ENCODE results near the gene ATP8A1.
"Not testable (repeated sequence)": the region's sequence is repeated elsewhere in the genome, so short reads cannot be mapped to it uniquely, and the experiment has no call there.

Gene ATP8A1

GRCh38 chr4:42404001-42404400, 252.9 kb downstream of the ATP8A1 start:
- no peak for DNase-seq (ENCODE audit: low read depth)

- no peak for DNase-seq (ENCODE audit: low read depth)
These were observed 255.7 kb downstream of the ATP8A1 start for GRCh38 chr4:42401171-42401570.

DNA sequence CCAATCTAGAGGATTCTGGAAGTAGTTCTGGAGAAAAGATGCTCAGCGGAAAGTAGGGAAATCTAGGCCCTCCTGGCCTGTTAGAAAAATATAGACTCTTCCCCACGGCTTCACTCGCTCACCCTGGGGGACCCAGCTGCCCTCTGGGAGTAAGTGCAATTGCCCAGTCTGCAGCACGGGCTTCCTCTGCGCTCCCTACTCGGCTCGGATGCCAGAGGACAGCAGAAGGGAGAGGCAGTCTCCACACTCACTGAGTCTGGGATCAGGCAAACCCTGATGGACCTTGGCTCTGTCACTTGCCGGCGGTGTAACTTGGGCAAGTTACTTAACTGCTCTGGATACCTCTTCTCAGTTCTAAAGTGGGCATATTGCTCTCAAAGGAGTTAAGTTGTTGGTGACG, 257.5 kb downstream of the ATP8A1 start:
- no peak for DNase-seq (ENCODE audit: low read depth)

- no peak for DNase-seq (ENCODE audit: low read depth)
These were observed 258.0 kb downstream of the ATP8A1 start for GRCh38 chr4:42398871-42399331.

DNA sequence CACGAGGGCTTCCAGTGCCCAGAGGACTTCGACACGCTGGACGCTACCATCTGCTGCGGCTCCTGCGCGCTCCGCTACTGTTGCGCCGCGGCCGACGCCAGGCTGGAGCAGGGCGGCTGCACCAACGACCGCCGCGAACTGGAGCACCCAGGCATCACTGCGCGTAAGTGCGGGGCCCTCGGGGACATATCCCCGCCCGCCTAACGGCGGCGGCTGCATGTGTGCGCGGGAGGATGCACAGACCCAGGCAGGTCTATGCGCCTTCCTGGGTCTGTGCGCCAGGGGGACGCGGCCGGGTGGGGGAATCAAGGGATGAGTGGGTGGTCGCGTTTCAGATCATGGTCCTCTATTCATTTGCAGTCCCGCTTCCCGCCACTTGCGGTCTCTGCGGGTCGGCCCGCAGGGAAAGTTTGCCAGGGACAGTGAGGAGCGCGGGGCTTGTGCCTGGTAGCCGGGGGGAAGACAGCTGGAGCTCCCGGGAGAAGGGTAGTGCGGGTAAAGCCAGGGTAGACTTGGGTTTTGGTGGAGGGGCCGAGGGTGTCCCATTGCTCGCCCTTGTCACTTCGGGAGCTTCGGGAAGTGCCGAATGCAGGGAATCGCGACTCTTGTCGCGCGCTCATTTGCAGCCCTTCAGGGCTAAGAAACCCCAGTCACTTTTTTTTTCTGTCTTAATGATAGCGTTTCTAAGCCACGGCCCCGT, 258.6 kb downstream of the ATP8A1 start:
- no peak for DNase-seq (ENCODE audit: low read depth)

DNA sequence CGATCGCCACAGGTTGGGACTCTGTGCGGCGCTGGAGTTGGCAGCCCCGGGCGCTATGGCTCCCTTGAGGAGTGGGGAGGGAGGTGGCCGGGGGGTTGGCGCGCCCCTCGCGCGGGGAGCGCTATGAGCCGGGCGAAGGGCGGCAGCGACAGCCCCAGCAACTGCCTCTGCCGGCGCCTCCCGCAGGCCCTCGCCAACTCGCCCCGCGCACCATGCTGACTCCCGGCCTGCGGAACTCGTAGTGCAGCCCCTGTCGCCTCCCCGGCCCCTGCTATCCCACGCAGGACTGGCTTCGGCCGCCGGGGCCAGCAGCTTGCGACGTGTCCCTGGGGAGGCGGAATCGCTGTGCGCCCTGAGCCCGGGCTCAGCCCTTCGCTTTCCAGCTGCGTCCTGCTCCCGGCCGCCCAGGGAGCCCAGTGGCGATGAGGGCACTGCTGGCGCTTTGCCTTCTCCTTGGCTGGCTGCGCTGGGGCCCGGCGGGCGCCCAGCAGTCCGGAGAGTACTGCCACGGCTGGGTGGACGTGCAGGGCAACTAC, 259.2 kb downstream of the ATP8A1 start:
- DNase-seq (ENCODE audit: low read depth), result no peak

- no peak for DNase-seq (ENCODE audit: low read depth)
These were observed 259.9 kb downstream of the ATP8A1 start, which contains the start of gene SHISA3 for GRCh38 chr4:42396752-42397634. Gene SHISA3, plus strand, starts transcription at chr4:42397488. Its CDS starts 569 bp downstream, at chr4:42398057.

DNA sequence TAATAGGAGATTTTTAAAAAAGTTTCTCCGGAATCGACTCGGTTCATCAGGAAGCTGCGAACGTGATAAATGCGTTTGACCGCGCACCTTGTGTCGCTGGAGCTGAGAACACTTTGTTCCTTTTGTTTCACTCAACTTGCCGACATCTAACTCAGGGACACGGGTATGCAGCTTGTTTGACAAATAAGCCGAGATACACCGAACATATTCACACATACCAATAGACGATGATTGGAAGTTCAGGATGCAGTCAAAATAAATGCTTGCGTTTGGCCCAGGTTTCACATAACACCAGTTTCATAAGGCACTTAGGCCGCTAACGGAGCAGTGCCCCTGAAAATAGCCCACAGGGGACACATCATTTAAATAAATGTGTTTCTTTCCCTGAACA, 260.5 kb downstream of the ATP8A1 start:
- DNase-seq (ENCODE audit: low read depth), result no peak

- no peak for DNase-seq (ENCODE audit: low read depth)
These were observed 261.3 kb downstream of the ATP8A1 start for GRCh38 chr4:42395595-42395994.

DNA sequence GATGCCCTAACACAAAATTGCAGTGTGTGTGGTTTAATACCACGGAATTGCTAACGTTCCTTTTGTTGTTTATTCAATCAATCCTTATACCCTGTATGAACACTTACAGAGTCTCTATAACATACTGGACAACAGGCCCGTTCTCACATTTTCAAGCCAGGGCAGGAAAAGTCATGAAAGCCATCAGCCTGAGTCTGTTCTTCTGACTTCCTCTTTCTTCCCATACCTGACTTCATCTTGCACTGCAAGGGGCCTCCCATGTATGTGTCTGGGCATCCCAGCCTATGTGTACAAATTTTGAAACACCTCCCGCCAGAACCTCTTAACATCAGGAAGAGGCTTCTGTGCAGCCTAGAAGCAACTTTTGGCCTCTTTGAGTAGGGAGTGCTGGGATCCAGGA, 264.5 kb downstream of the ATP8A1 start:
- no peak for DNase-seq (ENCODE audit: low read depth)

DNA sequence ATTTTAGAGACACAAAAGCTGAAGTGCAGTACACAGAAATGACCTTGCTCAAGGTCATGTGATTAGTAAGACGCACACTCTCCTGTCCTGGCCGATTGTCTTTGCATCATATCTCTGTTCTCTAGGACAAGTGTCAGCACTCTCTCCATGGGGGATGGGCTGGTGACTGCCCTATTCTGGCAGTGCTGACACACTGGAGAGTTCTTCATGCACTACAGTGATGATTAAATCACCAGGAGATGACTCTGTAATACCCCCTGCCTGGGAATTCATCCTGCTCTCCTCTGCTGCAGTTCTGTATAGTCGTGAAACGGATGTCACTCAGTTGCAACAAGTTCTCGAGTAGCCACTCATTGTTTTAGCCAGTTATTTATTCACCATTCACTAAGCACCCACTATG, 264.9 kb downstream of the ATP8A1 start:
- DNase-seq (ENCODE audit: low read depth), result no peak

- DNase-seq (ENCODE audit: low read depth), result no peak
These were observed 265.6 kb downstream of the ATP8A1 start for GRCh38 chr4:42391355-42391664.

DNA sequence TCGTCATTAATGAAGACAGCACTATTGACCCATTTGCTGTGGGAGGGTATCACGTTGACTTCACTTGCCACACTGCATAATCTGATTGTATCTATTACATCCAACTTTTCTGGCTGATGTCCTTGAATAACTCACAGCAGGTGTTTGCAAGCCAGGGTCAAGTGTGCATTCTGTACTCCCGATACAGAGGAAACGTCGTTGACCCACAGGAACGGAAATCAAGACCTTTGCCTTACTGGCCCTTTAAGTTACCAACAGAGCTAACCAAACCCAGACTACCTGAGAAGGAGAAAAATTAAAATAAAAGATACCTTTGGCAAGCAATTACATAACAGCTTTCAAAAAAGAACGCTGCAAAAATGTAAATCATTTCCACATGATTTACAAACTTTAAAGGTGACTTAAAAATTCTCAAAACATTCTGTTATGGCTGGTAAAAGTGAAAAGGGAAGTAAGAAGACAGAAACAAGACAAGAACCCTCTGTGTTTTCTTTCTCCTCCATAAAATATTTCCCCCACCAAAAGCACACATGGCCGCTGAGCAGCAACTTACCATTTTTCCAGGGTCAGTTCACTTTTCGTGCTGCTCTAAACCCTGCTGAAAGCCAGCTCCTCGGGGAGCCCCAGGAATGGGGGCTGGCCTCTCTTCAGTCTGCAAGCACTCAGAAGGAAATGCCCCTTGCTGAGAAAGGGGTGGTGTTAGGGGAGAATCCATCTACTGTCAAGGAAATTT, 266.1 kb downstream of the ATP8A1 start:
- DNase-seq (ENCODE audit: low read depth), result no peak

- no peak for DNase-seq (ENCODE audit: low read depth)
These were observed 271.4 kb downstream of the ATP8A1 start for GRCh38 chr4:42385516-42385915.

DNA sequence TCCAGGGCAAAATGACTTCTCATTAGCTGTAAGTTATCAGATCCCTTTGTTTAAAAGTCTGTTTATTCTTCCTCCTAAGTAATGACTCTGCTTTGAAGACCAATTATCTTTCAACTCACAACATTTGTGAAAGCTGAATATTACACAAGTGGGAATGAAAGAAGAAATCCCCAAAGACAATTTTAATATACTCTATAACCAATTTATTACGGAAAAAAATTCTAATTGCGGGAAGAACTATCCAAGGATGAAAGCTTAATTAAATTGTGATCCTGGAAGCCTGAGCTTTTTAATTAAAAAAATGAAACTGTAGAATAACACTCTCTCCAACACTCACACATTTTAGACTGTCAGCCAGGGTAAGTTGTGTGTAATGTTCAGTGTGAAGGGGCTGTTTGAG, 275.2 kb downstream of the ATP8A1 start:
- no peak for DNase-seq (ENCODE audit: low read depth)

- DNase-seq (ENCODE audit: low read depth), result no peak
These were observed 279.4 kb downstream of the ATP8A1 start for GRCh38 chr4:42377497-42377896.

GRCh38 chr4:42372303-42372702, 284.6 kb downstream of the ATP8A1 start:
- DNase-seq (ENCODE audit: low read depth), result not testable (repeated sequence)

DNA sequence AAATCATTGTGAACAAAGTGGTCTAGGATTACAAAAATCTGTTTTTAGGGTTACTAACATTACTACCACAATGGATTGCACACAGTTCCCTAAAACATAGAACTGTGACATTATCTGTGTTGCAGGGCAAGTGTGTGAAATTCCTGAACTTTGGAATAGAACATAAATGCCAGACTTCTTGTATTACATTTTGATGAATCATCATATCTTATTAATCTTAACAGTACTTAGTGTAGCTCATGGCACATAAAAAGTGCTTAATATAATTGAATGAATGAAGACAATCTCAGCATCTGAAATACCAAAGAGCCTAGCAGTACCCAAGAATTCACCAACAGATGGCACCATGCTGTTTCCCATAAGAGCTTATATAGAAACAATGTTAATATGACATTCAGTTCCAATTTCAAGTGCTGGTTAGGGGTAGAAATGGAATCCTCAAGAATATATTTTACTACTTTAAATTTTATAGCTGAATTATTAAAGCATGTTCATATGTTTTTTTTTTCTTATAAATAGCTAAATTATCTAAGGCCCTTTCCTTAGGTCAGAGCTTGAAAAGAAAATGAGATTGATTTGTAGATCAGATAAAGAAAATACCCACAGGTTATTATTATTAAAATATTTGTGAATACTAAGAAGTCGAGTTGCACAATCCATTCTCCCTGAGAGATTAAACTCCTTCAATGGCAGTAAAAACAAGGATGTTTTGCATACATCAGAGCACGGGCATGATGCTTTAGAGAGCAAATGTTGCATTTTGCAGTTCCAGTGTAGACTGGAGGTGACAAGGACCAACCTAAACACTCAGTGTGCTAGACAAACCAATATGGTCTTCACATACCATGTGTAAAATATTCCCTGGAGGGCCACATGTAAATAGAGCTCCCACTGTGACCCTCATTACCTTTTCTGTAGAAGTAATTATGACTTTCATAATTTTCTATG, 285.3 kb downstream of the ATP8A1 start:
- DNase-seq (ENCODE audit: low read depth), result peak; percentile 3

DNA sequence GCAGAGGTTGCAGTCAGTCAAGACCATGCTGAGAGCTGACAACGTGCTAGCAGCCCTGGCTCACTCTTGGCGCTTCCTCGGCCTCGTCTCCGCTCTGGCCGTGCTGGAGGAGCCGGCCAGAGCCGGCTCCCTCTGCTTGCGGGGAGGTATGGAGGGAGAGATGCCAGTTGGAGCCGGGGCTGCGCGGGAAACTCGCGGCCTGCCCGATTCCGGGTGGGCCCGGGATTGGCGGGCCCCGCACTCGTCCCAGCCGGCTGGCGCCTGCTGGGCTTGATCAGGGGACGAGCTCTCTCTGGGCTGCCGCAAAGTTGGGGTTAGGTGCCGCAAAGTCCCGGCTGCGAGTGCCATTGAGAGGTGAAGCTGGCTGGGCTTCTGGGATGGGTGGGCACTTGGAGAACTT, 287.4 kb downstream of the ATP8A1 start:
- DNase-seq (ENCODE audit: low read depth), result no peak

GRCh38 chr4:42366959-42367358, 289.9 kb downstream of the ATP8A1 start:
- no peak for DNase-seq (ENCODE audit: low read depth)
